ENCODE results near the gene GP9. TPM values are rescaled to one million over a fixed set of nuclear protein-coding genes. Genes with fewer than 3 reads are reported as not detected.
"Not testable (repeated sequence)": the region's sequence is repeated elsewhere in the genome, so short reads cannot be mapped to it uniquely, and the experiment has no call there.

The GP9 gene
- total RNA-seq, 2 experiments from 2014 or later: not detected

- no peak overlapping the region for H3K27ac ChIP-seq (ENCODE audit: low read depth, low read length, poor library complexity, severe bottlenecking)
- no peak for DNase-seq (ENCODE audit: low spot score)
- H3K9me2 ChIP-seq (ENCODE audit: insufficient read depth, low read length): no peaks in the 10 kb centered on the region
- no peak overlapping the region for H2AFZ ChIP-seq (ENCODE audit: low read length)
- no peak overlapping the region for H3K4me3 ChIP-seq (ENCODE audit: low read depth, low read length, poor library complexity, severe bottlenecking)
- H3K36me3 ChIP-seq (ENCODE audit: insufficient read depth, low read length): peaks cover 22% of the 10 kb centered on the region
- H4K20me1 ChIP-seq (ENCODE audit: insufficient read depth, low read length): 0 out of 2 replicates have a peak, but pooled peaks cover 7% of the 10 kb centered on the region
- no peaks in the 10 kb centered on the region for H3K79me2 ChIP-seq (ENCODE audit: insufficient read depth, low read depth, low read length)
- H3K4me1 ChIP-seq (ENCODE audit: insufficient read depth, low read length, poor library complexity, severe bottlenecking): peaks cover 3% of the 10 kb centered on the region
- no peak overlapping the region for H3K4me2 ChIP-seq (ENCODE audit: low read length)
- no peak for TF ChIP-seq EZH2phosphoT487 (IDR thresholded peaks at IDR 0.05; ENCODE audit: borderline replicate concordance, low read depth, low read length)
- no peak for TF ChIP-seq CTCF (conservative IDR thresholded peaks at IDR 0.05; ENCODE audit: low read length)
- H3K9me3 ChIP-seq (ENCODE audit: low read length): no peaks in the 10 kb centered on the region
- intact Hi-C loops (cut with micrococcal nuclease; ENCODE audit: unreplicated experiment): no loop called here
- ChIA-PET POLR2A (no interaction called here), CTCF (ENCODE audit: unreplicated experiment) (no interaction called here)
- no TSS peak for BruUV-seq (replicated peaks)
Measured at GRCh38 chr3:129107793-129108192, 47.2 kb downstream of the GP9 start.

- BruUV-seq (replicated peaks); H3K9me3 ChIP-seq (ENCODE audit: low read length); CTCF ChIA-PET (ENCODE audit: unreplicated experiment); H3K4me3 ChIP-seq (ENCODE audit: low read depth, low read length, poor library complexity, severe bottlenecking); POLR2A ChIA-PET; intact Hi-C loops (cut with micrococcal nuclease; ENCODE audit: unreplicated experiment); H4K20me1 ChIP-seq (ENCODE audit: insufficient read depth, low read length); H3K4me1 ChIP-seq (ENCODE audit: insufficient read depth, low read length, poor library complexity, severe bottlenecking); DNase-seq (ENCODE audit: low spot score); H3K79me2 ChIP-seq (ENCODE audit: insufficient read depth, low read depth, low read length); H3K27ac ChIP-seq (ENCODE audit: low read depth, low read length, poor library complexity, severe bottlenecking); H3K9me2 ChIP-seq (ENCODE audit: insufficient read depth, low read length); H3K4me2 ChIP-seq (ENCODE audit: low read length); H2AFZ ChIP-seq (ENCODE audit: low read length): not testable (repeated sequence)
- H3K36me3 ChIP-seq (ENCODE audit: insufficient read depth, low read length): peaks cover 39% of the 10 kb centered on the region
Measured at GRCh38 chr3:129111076-129111780, 50.6 kb downstream of the GP9 start.

Other genes starting within 250 kb of the GP9 start
- gene ACAD9, start 181.2 kb upstream of the GP9 start, total RNA-seq (2014; rRNA removed; shearing (Covaris generic)): 88.5 and 93.7 TPM in 2 replicates
- gene ACAD9, start 181.2 kb upstream of the GP9 start, total RNA-seq (2022): 56.8 and 69.5 TPM in 2 replicates
- gene CFAP92, start 66.7 kb upstream of the GP9 start, total RNA-seq (2014; rRNA removed; shearing (Covaris generic)): 0.66 TPM in 1 of 2 replicates, not detected in the other
- gene CFAP92, start 66.7 kb upstream of the GP9 start, total RNA-seq (2022): 0.08 and 0.18 TPM in 2 replicates
- gene EFCC1, start 59.5 kb upstream of the GP9 start, total RNA-seq (2014; rRNA removed; shearing (Covaris generic)): not detected in 2 replicates
- gene EFCC1, start 59.5 kb upstream of the GP9 start, total RNA-seq (2022): not detected in 2 replicates
- 11.6 and 12.5 TPM in 2 replicates for gene RAB43, start 61.0 kb downstream of the GP9 start, total RNA-seq (2014; rRNA removed; shearing (Covaris generic))
- gene RAB43, start 61.0 kb downstream of the GP9 start, total RNA-seq (2022): 10.4 and 14.1 TPM in 2 replicates
- 34.5 and 40.3 TPM in 2 replicates for gene ISY1, start 100.3 kb downstream of the GP9 start, total RNA-seq (2014; rRNA removed; shearing (Covaris generic))
- gene ISY1, start 100.3 kb downstream of the GP9 start, total RNA-seq (2022): 54.9 and 62.1 TPM in 2 replicates
- gene CNBP, start 123.1 kb downstream of the GP9 start, total RNA-seq (2014; rRNA removed; shearing (Covaris generic)): 336 and 350 TPM in 2 replicates
- gene CNBP, start 123.1 kb downstream of the GP9 start, total RNA-seq (2022): 322 and 324 TPM in 2 replicates
- 91.9 and 135 TPM in 2 replicates for gene COPG1, start 188.8 kb downstream of the GP9 start, total RNA-seq (2014; rRNA removed; shearing (Covaris generic))
- gene COPG1, start 188.8 kb downstream of the GP9 start, total RNA-seq (2022): 174 and 182 TPM in 2 replicates
- 90.6 and 104 TPM in 2 replicates for gene HMCES, start 218.1 kb downstream of the GP9 start, total RNA-seq (2014; rRNA removed; shearing (Covaris generic))
- 287 and 320 TPM in 2 replicates for gene HMCES, start 218.1 kb downstream of the GP9 start, total RNA-seq (2022)